MM.1S (cell line): ENCODE measurements around the gene GPR4.

Experiments
- DNase-seq: peaks from one replicate; pipeline ENCODE4 v3.0.0-alpha.2; 2015
- H2AFZ ChIP-seq: fragments of 300-600 bp; sonication (generic); 2 replicates; pipeline ENCODE4 v1.6.0; 2016; ENCODE audit warnings: antibody characterized with exemption, low read length
- H3F3A ChIP-seq: fragments of 300-600 bp; sonication (generic); 2 replicates; pipeline ENCODE4 v1.6.1; 2016; ENCODE audit warnings: mild to moderate bottlenecking, antibody characterized with exemption, low read length, moderate library complexity, mixed read lengths; ENCODE audit not compliant: insufficient read depth
- H3K27ac ChIP-seq: fragments of 300-600 bp; sonication (generic); 2 replicates; pipeline ENCODE4 v1.5.1; 2016; ENCODE audit warnings: mild to moderate bottlenecking, low read length
- H3K27me3 ChIP-seq: fragments of 300-600 bp; sonication (generic); replicated peaks from 2 replicates; pipeline ENCODE4 v1.6.0; 2016; ENCODE audit warnings: low read length; ENCODE audit not compliant: insufficient read depth
- H3K36me3 ChIP-seq: fragments of 300-600 bp; sonication (generic); replicated peaks from 2 replicates; pipeline ENCODE4 v1.6.1; 2016; ENCODE audit warnings: mild to moderate bottlenecking, low read length, mixed read lengths; ENCODE audit not compliant: insufficient read depth
- H3K4me1 ChIP-seq: fragments of 300-600 bp; sonication (generic); 2 replicates; pipeline ENCODE4 v1.6.1; 2016; ENCODE audit warnings: low read length, mixed read lengths
- H3K4me2 ChIP-seq: fragments of 300-600 bp; sonication (generic); 2 replicates; pipeline ENCODE4 v1.6.0; 2016; ENCODE audit warnings: low read depth, low read length
- H3K4me3 ChIP-seq: fragments of 300-600 bp; sonication (generic); 2 replicates; pipeline ENCODE4 v1.5.1; 2016; ENCODE audit warnings: low read length, mixed read lengths
- H3K79me2 ChIP-seq: fragments of 300-600 bp; sonication (generic); 2 replicates; pipeline ENCODE4 v1.6.1; 2016; ENCODE audit warnings: mixed run types, low read length, mixed read lengths
- H3K9ac ChIP-seq: fragments of 300-600 bp; sonication (generic); 2 replicates; pipeline ENCODE4 v1.6.1; 2016; ENCODE audit warnings: low read length, mixed read lengths
- H3K9me2 ChIP-seq: fragments of 300-600 bp; sonication (generic); replicated peaks from 2 replicates; pipeline ENCODE4 v1.6.1; 2016; ENCODE audit warnings: mild to moderate bottlenecking, low read length, mixed read lengths; ENCODE audit not compliant: insufficient read depth
- H3K9me3 ChIP-seq: fragments of 300-600 bp; sonication (generic); replicated peaks from 2 replicates; pipeline ENCODE4 v1.6.1; 2016; ENCODE audit warnings: mild to moderate bottlenecking, low read length, mixed read lengths; ENCODE audit not compliant: insufficient read depth
- H4K20me1 ChIP-seq: fragments of 300-600 bp; sonication (generic); 2 replicates; pipeline ENCODE4 v1.6.1; 2016; ENCODE audit warnings: mild to moderate bottlenecking, low read length, moderate library complexity, mixed read lengths; ENCODE audit not compliant: insufficient read depth
- EZH2 ChIP-seq: fragments of 300-600 bp; sonication (generic); optimal IDR thresholded peaks from 2 replicates; pipeline ENCODE3; 2017; ENCODE audit warnings: low read depth, mild to moderate bottlenecking, antibody characterized with exemption, low read length, mixed read lengths
- EZH2phosphoT487 ChIP-seq: fragments of 300-600 bp; sonication (generic); IDR thresholded peaks from 2 replicates; pipeline ENCODE4 v1.6.1; 2018; ENCODE audit warnings: antibody characterized with exemption, low read length
- TF ChIP-seq, protein P1 (sequence below): fragments of 300-600 bp; sonication (generic); IDR thresholded peaks from 2 replicates; pipeline ENCODE4 v1.5.1; 2016; ENCODE audit warnings: antibody characterized with exemption, low read length, mixed read lengths

The GPR4 gene

DNA sequence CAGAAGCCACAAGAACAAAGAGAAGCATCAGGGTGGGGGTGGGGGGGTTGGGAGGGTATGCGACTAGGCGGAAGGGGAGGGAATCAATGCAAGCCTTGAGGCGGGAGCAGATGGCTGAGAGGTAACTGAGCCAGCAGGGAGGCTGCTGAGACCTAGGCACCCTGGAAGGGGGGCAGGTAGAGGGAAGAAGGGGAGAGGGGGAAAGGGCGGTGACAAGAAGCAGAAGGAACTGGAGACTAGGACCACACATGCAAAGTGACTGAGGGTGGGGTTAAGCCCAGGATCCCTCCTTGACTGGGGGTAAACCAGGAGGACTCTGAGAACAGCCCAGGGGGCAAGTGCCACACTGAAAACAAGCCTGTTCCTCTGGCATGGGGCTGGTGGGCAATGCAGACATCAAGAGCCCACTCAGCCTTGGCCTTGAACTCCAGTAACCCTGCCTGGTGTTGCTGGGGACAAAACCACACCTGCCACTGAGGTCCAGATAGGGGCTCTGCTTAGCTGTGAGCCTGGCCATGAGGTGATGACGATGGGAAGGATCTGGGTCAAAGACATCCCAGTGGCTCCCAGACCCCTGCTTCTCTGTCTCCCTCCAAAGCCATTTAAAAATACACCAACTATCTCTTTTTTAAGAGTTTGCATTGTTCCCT lies 37.8 kb downstream of the GPR4 start:
- Histone ChIP-seq H3K4me1 (peaks cover 6% of the 10 kb centered on the region), H3K4me3 (no peak overlapping the region), H3K79me2 (peaks cover 39% of the 10 kb centered on the region), H3K4me2 (no peak overlapping the region), H2AFZ (no peak overlapping the region), H3K27me3 (no peaks in the 10 kb centered on the region), H3K36me3 (no peaks in the 10 kb centered on the region), H3K9me3 (no peaks in the 10 kb centered on the region), H3K9me2 (no peaks in the 10 kb centered on the region), H3K9ac (no peak overlapping the region), H4K20me1 (no peaks in the 10 kb centered on the region), H3K27ac (no peak overlapping the region), H3F3A (peaks cover 13% of the 10 kb centered on the region)
- TF ChIP-seq EZH2 (no peak), EZH2phosphoT487 (no peak)
- TF ChIP-seq, protein P1, sequence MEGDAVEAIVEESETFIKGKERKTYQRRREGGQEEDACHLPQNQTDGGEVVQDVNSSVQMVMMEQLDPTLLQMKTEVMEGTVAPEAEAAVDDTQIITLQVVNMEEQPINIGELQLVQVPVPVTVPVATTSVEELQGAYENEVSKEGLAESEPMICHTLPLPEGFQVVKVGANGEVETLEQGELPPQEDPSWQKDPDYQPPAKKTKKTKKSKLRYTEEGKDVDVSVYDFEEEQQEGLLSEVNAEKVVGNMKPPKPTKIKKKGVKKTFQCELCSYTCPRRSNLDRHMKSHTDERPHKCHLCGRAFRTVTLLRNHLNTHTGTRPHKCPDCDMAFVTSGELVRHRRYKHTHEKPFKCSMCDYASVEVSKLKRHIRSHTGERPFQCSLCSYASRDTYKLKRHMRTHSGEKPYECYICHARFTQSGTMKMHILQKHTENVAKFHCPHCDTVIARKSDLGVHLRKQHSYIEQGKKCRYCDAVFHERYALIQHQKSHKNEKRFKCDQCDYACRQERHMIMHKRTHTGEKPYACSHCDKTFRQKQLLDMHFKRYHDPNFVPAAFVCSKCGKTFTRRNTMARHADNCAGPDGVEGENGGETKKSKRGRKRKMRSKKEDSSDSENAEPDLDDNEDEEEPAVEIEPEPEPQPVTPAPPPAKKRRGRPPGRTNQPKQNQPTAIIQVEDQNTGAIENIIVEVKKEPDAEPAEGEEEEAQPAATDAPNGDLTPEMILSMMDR = no peak
- DNase-seq = no peak

DNA sequence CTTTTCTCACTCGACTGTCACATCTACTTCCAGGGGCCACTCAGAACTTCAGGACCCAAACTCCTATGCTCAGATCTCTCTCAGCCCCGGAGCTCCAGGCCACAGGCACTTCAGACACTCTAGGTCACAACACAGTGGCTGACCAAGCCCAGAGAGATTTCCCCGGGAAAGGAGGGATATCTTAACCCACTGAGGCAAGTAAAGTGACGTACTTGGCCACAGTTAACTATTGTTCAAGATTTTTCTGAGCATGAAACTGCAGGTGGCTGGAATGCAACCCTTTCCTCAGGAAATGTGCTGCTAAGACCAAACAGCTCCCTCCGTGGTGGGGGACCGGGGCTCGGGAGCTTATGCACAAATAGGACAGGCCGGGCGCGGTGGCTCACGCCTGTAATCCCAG lies 41.3 kb downstream of the GPR4 start:
- H3K4me2 ChIP-seq = no peak overlapping the region

DNA sequence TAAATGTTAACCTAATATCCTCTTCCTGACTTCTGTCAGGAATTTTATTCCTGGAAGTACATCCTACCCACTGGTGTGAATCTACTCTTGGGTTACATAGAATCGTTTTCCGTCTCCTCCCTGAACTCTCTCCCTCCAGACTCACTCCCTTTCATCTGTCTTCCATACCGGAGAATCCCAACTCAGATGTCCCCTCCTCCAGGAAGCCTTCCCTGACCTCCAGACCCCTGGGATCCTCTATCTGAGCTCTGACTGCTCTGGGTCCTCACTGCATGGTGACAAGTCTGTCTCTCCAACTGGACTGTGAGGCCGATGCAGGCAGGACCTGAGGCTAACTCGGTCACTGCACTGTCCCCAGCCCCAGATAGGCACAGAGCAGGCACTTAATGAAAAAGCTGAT lies 42.0 kb downstream of the GPR4 start:
- H3K4me1 ChIP-seq = peaks cover 6% of the 10 kb centered on the region
- no peaks in the 10 kb centered on the region for H3K9me2 ChIP-seq
- no peaks in the 10 kb centered on the region for H3K9me3 ChIP-seq
- no peak overlapping the region for H3K4me3 ChIP-seq
- H2AFZ ChIP-seq = no peak overlapping the region
- DNase-seq = no peak
- peaks cover 13% of the 10 kb centered on the region for H3F3A ChIP-seq
- H3K36me3 ChIP-seq = no peaks in the 10 kb centered on the region
- TF ChIP-seq, protein P1 = no peak
- no peak for TF ChIP-seq EZH2phosphoT487
- no peak for TF ChIP-seq EZH2
- H3K9ac ChIP-seq = no peak overlapping the region
- H3K4me2 ChIP-seq = no peak overlapping the region
- no peak overlapping the region for H3K27ac ChIP-seq
- no peaks in the 10 kb centered on the region for H3K27me3 ChIP-seq
- peaks cover 21% of the 10 kb centered on the region for H3K79me2 ChIP-seq
- no peaks in the 10 kb centered on the region for H4K20me1 ChIP-seq

More for the DNA sequence above, 41.3 kb downstream of the GPR4 start:
- no peaks in the 10 kb centered on the region for H3K9me3 ChIP-seq
- no peak overlapping the region for H3K27ac ChIP-seq
- no peak for DNase-seq
- H3K9me2 ChIP-seq = no peaks in the 10 kb centered on the region
- peaks cover 6% of the 10 kb centered on the region for H3K4me1 ChIP-seq
- TF ChIP-seq, protein P1 = no peak
- TF ChIP-seq EZH2phosphoT487 (no peak), EZH2 (no peak)
- no peak overlapping the region for H2AFZ ChIP-seq
- H3K27me3 ChIP-seq = no peaks in the 10 kb centered on the region
- no peaks in the 10 kb centered on the region for H4K20me1 ChIP-seq
- peaks cover 24% of the 10 kb centered on the region for H3K79me2 ChIP-seq
- no peak overlapping the region for H3K4me3 ChIP-seq
- no peak overlapping the region for H3K9ac ChIP-seq
- peaks cover 13% of the 10 kb centered on the region for H3F3A ChIP-seq
- H3K36me3 ChIP-seq = no peaks in the 10 kb centered on the region
